DOHH2 (cell line): ENCODE results near the gene SEMA4D.

Experiments
- H3F3A ChIP-seq: fragments of 200-600 bp; sonication (generic), shearing (Covaris generic); 2 replicates; pipeline ENCODE4 v1.6.0; 2016; ENCODE audit warnings: antibody characterized with exemption, mild to moderate bottlenecking; ENCODE audit not compliant: control insufficient read depth, insufficient read depth
- H3K27ac ChIP-seq: fragments of 200-600 bp; sonication (generic); 2 replicates; pipeline ENCODE4 v1.5.1; 2014; ENCODE audit warnings: low read depth, mild to moderate bottlenecking, low read length, moderate library complexity
- H3K27me3 ChIP-seq: fragments of 200-600 bp; sonication (generic); 2 replicates; pipeline ENCODE4 v1.6.1; 2014; ENCODE audit warnings: mild to moderate bottlenecking, low read length, mixed read lengths; ENCODE audit not compliant: control insufficient read depth
- H3K36me3 ChIP-seq: fragments of 200-600 bp; sonication (generic); 2 replicates; pipeline ENCODE4 v1.6.1; 2014; ENCODE audit warnings: mild to moderate bottlenecking, low read length, moderate library complexity, mixed read lengths; ENCODE audit not compliant: control insufficient read depth
- H3K4me1 ChIP-seq: fragments of 200-600 bp; sonication (generic); 2 replicates; pipeline ENCODE4 v1.6.1; 2014; ENCODE audit warnings: mild to moderate bottlenecking, low read length, mixed read lengths; ENCODE audit not compliant: control insufficient read depth
- H3K4me2 ChIP-seq: fragments of 200-600 bp; sonication (generic); 2 replicates; pipeline ENCODE4 v1.6.0; 2014; ENCODE audit warnings: mild to moderate bottlenecking, low read length, moderate library complexity
- H3K4me3 ChIP-seq: fragments of 200-600 bp; sonication (generic); 2 replicates; pipeline ENCODE4 v1.5.1; 2014; ENCODE audit warnings: mild to moderate bottlenecking, low read length, mixed read lengths
- H3K79me2 ChIP-seq: fragments of 200-600 bp; sonication (generic); 2 replicates; pipeline ENCODE4 v1.6.1; 2014; ENCODE audit warnings: mild to moderate bottlenecking, low read length, mixed read lengths; ENCODE audit not compliant: control insufficient read depth
- H3K9me2 ChIP-seq: fragments of 200-600 bp; sonication (generic); replicated peaks from 2 replicates; pipeline ENCODE4 v1.6.1; 2014; ENCODE audit warnings: mild to moderate bottlenecking, low read length, mixed read lengths; ENCODE audit not compliant: control insufficient read depth
- H3K9me3 ChIP-seq: fragments of 200-600 bp; sonication (generic); 2 replicates; pipeline ENCODE4 v1.6.1; 2014; ENCODE audit warnings: antibody characterized with exemption, low read length, mixed read lengths; ENCODE audit not compliant: control insufficient read depth, insufficient read depth
- H4K20me1 ChIP-seq: fragments of 200-600 bp; sonication (generic); 2 replicates; pipeline ENCODE4 v1.6.0; 2014; ENCODE audit warnings: low read depth, mild to moderate bottlenecking, antibody characterized with exemption, low read length, moderate library complexity; ENCODE audit not compliant: control insufficient read depth, insufficient read depth
- CTCF ChIP-seq: fragments of 200-600 bp; sonication (generic); IDR thresholded peaks from one replicate; pipeline ENCODE4 v1.5.1; 2014; ENCODE audit warnings: antibody characterized with exemption, mild to moderate bottlenecking, low read depth, low read length; ENCODE audit not compliant: poor library complexity, severe bottlenecking
- EZH2phosphoT487 ChIP-seq: fragments of 200-600 bp; sonication (generic); IDR thresholded peaks from 2 replicates; pipeline ENCODE4 v1.6.1; 2017; ENCODE audit warnings: borderline replicate concordance, mild to moderate bottlenecking, antibody characterized with exemption, low read length, moderate library complexity, mixed read lengths

The SEMA4D gene

GRCh38 chr9:89367726-89368437 lies 130.0 kb downstream of the SEMA4D start:
- Histone ChIP-seq H3K9me2 (no peaks in the 10 kb centered on the region), H3K27ac (no peak overlapping the region), H3K36me3 (no peaks in the 10 kb centered on the region; the same call in 1 of the 2 replicates), H3K79me2 (no peaks in the 10 kb centered on the region), H3K27me3 (no peaks in the 10 kb centered on the region), H3K4me3 (no peak overlapping the region), H3K4me1 (no peaks in the 10 kb centered on the region), H4K20me1 (no peaks in the 10 kb centered on the region), H3F3A (no peaks in the 10 kb centered on the region), H3K9me3 (no peaks in the 10 kb centered on the region), H3K4me2 (no peak overlapping the region)
- TF ChIP-seq CTCF (no peak), EZH2phosphoT487 (no peak)

GRCh38 chr9:89367281-89367680 lies 130.6 kb downstream of the SEMA4D start:
- TF ChIP-seq EZH2phosphoT487 (no peak), CTCF (no peak)
- no peaks in the 10 kb centered on the region for H3F3A ChIP-seq
- no peak overlapping the region for H3K4me3 ChIP-seq
- no peaks in the 10 kb centered on the region for H3K79me2 ChIP-seq
- no peaks in the 10 kb centered on the region for H3K9me3 ChIP-seq
- no peaks in the 10 kb centered on the region for H4K20me1 ChIP-seq
- H3K36me3 ChIP-seq = no peaks in the 10 kb centered on the region; the same call in 1 of the 2 replicates
- no peaks in the 10 kb centered on the region for H3K4me1 ChIP-seq
- no peak overlapping the region for H3K4me2 ChIP-seq
- H3K9me2 ChIP-seq = no peaks in the 10 kb centered on the region
- no peak overlapping the region for H3K27ac ChIP-seq
- H3K27me3 ChIP-seq = no peaks in the 10 kb centered on the region

GRCh38 chr9:89366711-89367110 lies 131.2 kb downstream of the SEMA4D start:
- Histone ChIP-seq H3K4me3 (no peak overlapping the region), H3K27me3 (no peaks in the 10 kb centered on the region), H3K79me2 (no peaks in the 10 kb centered on the region), H3K36me3 (peaks cover 4% of the 10 kb centered on the region), H3K9me2 (no peaks in the 10 kb centered on the region), H3K9me3 (no peaks in the 10 kb centered on the region), H4K20me1 (no peaks in the 10 kb centered on the region), H3K4me1 (no peaks in the 10 kb centered on the region), H3K4me2 (no peak overlapping the region), H3F3A (no peaks in the 10 kb centered on the region), H3K27ac (no peak overlapping the region)
- TF ChIP-seq EZH2phosphoT487 = no peak
- no peak for TF ChIP-seq CTCF
